KBM-7 (cell line): ENCODE measurements around the gene ITM2A.
A peak's percentile ranks its signal among the peaks of the same experiment; 100 is the strongest.

ENCODE experiments used
- DNase-seq: peaks from one replicate; pipeline ENCODE4 v3.0.0-alpha.2; 2015
- in situ Hi-C: fragments of 300-500 bp; cut with MboI; formaldehyde crosslinking; loops from 2 replicates; pipeline ENCODE4 v1.14.3; 2020; ENCODE audit warnings: low sequenced_read_pairs, low pct_unique_long_range_greater_than_20kb, mixed read lengths

ITM2A gene

DNA sequence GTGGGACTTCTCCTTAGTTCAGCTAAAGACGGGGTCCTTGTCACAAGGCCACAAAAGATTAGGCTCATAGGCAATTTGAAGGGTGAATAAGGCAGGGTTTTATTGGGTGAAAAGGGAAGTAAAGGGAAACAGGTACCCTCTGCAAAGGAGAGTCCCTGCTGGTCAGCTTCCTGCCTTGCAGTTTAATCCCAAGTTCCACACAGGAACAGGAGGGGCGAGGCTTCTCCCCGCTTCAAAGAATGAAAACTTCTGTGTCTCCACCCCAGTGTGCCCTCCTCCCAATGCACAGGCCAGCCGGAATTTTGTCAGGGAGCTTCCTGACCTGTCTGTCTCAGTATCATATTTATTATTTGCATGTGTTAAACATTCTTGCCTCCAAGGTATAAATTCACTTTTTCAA is 37.1 kb downstream of the ITM2A start:
- in situ Hi-C loops, result no loop called here
- peak; percentile 38 for DNase-seq

DNA sequence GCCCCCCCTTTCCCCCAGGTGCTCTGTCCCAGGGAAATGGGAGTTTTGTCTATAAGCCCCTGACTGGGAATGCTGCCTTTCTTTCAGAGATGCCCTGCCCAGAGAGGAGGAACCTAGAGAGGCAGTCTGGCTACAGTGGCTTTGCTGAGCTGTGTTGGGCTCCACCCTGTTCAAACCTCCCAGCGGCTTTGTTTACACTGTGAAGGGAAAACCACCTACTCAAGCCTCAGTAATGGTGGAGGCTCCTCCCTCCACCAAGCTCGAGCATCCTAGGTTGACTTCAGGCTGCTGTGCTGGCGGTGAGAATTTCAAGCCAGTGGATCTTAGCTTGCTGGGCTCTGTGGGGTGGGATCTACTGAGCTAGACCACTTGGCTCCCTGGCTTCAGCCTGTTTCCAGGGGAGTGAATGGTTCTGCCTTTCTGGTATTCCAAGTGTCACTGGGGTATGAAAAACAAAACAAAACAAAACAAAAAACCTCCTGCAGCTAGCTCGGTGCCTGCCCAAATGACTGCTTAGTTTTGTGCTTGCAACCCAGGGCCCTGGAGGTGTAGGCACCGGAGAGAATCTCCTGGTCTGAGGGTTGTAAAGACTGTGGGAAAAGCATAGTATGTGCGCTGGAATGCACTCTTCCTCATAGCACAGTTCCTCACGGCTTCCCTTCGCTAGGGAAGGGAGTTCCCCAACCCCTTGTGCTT is 41.7 kb downstream of the ITM2A start:
- in situ Hi-C loops, result no loop called here
- DNase-seq, result no peak
